ENCODE results near the gene FAM43A. TPM values are rescaled to one million over a fixed set of nuclear protein-coding genes. Genes with fewer than 3 reads are reported as not detected.

Gene FAM43A
- total RNA-seq, 1 experiment from 2014 or later: 40.0 TPM

DNA sequence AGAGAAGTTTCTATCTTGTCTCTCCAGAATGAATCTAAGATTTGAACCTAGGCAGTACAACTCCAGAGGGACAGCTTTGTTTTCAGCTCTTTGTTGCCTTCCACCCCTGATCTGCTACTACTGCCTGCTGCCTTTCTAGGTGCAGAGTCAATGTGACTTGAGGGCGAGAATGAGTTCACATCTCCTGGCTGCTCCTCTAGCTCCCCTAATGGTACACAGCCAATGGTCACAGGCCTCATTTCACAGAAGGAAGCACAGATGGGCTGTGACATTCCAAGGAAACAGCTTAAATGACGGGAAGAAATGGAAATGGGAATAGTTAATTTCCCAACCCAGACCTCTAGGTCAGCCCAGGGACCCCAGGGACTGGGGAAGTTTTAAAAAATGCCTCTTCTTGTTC, 32.4 kb downstream of the FAM43A start:
- Histone ChIP-seq H3K27me3 (no peaks in the 10 kb centered on the region), H3K36me3 (no peaks in the 10 kb centered on the region)

DNA sequence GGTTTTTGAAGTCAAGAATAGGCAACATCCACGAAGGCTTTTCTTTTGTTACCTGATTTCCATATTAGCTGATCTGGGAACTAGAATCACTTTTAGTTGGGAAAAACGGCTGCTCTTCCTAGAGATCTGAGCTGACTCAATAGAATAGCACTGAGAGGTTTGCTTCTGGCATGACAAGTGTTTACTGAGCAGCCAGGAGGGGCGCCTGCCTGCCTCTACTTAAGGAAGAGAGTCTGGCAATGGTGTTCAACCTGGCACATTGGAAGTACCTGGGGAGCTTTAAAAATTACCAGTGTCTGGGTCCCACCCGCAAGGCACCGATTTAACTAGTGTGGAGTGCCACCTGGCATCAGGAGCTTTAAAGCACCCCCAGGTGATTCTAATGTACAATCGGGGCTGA, 34.4 kb downstream of the FAM43A start:
- no peak for DNase-seq
- Histone ChIP-seq H3K27me3 (no peaks in the 10 kb centered on the region), H3K9me3 (no peaks in the 10 kb centered on the region), H3K4me3 (no peak overlapping the region), H3K36me3 (no peaks in the 10 kb centered on the region)

More for the DNA sequence above, 32.4 kb downstream of the FAM43A start:
- no peak for DNase-seq
- Histone ChIP-seq H3K9me3 (no peaks in the 10 kb centered on the region), H3K4me3 (no peak overlapping the region)

DNA sequence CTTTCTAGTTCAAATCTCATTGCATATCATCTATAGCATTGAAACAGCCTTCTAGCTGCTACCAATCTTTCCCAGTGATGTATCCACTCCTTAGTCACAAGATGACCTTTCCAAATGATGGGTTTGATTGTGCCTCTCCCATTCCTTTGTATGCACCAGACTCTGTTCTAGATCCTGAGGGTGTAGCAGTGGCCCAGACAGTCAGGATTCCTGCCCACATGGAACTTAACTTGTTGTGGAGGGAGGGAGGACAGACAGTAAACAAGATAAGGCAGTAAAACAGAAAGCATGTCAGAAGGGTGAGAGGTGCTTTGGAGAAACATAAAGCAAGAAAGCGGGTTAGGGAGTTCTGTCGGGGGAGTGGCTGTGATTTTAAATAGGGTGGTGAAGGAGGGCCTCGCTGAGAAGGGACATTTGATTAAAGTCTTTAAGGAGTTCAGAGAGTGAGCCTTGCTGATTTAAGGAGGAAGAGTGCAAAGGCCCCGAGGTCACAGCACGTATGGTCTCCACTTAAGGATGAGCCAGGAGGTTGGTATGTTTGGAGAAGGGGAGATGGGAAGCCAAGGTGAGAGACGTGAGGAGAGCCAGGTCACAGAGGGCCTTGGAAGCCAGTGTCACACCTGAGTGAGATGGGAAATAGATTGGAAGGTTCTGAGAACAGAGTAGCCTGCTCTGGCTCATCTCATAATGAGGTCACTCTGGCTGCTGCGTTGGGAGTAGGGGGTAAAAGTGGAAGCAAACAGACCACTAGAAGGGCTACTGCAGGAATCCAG, 38.3 kb downstream of the FAM43A start:
- no peaks in the 10 kb centered on the region for H3K9me3 ChIP-seq

DNA sequence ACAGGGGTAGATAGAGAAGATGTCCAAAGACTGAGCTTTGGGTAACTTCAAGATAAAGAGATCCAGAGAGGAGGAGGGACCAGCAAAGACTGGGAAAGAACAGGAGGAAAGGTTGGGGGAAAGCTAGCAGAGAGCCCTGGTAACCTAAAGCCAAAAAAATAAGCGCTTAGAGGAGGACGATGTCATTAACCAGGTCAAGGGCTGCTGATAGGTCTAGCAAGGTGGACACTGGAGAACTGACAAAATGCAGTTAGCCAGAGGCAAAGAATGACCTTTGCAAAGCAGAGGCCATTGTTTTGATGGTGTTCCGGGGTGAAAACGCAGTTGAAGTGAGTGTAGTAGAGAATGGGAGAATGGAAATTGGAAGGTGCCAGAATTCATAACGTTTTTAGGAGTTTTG, 39.7 kb downstream of the FAM43A start:
- Histone ChIP-seq H3K4me3 (no peak overlapping the region), H3K27me3 (no peaks in the 10 kb centered on the region), H3K9me3 (no peaks in the 10 kb centered on the region), H3K36me3 (no peaks in the 10 kb centered on the region)
- no peak for DNase-seq

More for the DNA sequence above, 38.3 kb downstream of the FAM43A start:
- no peaks in the 10 kb centered on the region for H3K36me3 ChIP-seq
- H3K27me3 ChIP-seq: no peaks in the 10 kb centered on the region
- H3K4me3 ChIP-seq: no peak overlapping the region
- no peak for DNase-seq

DNA sequence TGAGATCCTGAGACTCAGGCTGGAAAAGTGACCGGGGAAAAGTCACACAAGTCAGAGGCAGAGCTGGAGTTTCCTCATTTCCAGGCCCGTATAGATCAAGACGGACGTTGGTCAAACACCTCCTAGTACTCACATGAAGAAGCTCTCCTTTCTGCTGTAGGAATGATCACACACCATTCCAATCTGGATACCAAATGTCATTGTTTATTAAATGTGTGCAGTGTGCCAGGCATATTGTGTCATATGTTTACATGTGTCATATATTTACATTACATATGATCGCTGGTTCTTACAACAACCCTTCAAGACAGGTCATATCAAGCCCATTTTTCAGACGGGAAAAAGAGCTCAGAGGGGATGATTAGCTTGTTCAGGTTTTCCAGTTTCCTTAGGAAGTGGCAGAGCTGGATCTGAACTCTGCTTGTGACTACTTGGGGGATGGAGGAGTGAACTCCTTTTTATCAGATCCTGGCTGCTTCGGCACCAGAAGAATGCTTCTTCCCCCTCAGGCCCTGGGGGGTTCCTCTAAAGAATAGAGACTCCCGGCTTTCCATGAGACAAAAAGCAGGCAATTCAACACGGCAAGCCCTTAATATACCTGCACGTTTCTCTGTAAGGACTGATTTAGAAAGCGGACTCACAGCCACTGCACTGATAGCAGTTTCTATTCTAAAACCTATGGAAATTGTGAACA, 41.9 kb downstream of the FAM43A start:
- H3K27me3 ChIP-seq: no peaks in the 10 kb centered on the region; the same call in 1 of the 2 replicates
- H3K4me3 ChIP-seq: no peak overlapping the region
- DNase-seq: peak; percentile 39
- no peaks in the 10 kb centered on the region for H3K36me3 ChIP-seq
- no peaks in the 10 kb centered on the region for H3K9me3 ChIP-seq

DNA sequence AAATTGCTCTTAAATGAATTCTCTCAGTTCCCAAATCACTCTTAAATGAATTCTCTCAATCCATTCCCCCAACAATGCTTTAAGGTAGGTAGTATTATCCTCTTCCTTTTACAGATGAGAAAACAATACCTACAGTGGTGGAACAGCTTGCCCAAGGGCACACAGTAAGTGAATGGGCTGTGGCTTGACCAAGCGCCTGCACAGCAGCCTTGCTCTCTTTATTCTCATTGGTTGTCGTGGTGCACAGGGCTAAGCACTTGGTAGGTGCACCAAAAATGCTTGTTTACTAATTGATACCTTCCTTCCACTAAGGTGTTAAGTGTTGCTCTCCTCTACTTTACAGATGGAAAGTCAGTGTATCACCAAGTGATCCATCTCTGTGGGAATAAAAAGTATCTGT, 43.3 kb downstream of the FAM43A start:
- Histone ChIP-seq H3K4me3 (no peak overlapping the region), H3K9me3 (no peaks in the 10 kb centered on the region; the same call in 1 of the 2 replicates), H3K27me3 (no peaks in the 10 kb centered on the region; the same call in 1 of the 2 replicates), H3K36me3 (no peaks in the 10 kb centered on the region)
- DNase-seq: no peak

DNA sequence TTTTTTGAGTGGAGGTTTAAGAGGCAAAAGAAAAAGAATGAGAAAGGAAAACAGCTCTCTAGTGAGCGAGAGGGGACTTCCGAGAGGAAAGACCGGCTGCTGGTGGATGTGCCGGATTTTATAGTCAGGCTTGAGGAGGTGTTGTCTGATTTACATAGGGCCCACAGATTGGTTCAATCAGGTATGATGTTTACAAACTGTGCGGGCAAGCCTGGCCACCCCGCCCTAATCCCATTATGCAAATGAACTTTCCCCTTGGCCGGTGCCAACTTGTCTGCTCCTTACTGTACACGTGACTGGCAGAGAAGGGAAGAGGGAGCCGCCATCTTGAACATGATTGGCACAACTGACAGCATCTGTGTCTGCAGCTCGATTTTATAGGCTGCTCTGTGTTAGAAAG, 44.7 kb downstream of the FAM43A start:
- Histone ChIP-seq H3K4me3 (no peak overlapping the region), H3K36me3 (no peaks in the 10 kb centered on the region), H3K9me3 (no peaks in the 10 kb centered on the region; the same call in 1 of the 2 replicates), H3K27me3 (no peaks in the 10 kb centered on the region; the same call in 1 of the 2 replicates)
- no peak for DNase-seq

DNA sequence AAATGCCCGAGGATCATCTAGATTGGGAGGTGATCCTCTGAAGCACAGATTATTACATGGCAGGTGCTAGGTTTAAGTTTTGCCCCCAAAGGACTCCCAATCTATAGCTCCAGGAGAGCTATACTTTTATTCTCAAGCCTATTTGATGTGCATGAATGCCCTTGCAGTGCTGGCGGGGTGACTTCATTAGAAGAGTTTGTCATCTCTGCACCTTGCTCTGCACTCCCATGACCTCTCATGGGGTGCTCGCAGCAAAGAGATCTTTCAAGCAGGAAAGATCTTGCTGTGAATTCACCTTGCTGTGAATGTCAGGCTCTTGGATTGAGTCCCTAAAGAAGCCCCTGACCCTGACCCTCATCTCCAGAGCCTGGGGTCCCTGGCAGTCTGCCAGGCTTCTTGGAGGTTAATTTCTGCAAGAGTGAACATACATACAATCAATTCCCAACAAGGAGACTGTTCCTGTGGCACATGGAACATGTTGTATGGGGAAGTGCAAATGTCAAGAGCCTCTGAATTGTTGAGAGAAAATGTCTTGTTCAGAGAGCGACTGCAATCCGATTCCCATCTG, 45.9 kb downstream of the FAM43A start:
- no peak for DNase-seq
- Histone ChIP-seq H3K4me3 (no peak overlapping the region), H3K36me3 (no peaks in the 10 kb centered on the region), H3K9me3 (no peaks in the 10 kb centered on the region; the same call in 1 of the 2 replicates), H3K27me3 (no peaks in the 10 kb centered on the region; the same call in 1 of the 2 replicates)

DNA sequence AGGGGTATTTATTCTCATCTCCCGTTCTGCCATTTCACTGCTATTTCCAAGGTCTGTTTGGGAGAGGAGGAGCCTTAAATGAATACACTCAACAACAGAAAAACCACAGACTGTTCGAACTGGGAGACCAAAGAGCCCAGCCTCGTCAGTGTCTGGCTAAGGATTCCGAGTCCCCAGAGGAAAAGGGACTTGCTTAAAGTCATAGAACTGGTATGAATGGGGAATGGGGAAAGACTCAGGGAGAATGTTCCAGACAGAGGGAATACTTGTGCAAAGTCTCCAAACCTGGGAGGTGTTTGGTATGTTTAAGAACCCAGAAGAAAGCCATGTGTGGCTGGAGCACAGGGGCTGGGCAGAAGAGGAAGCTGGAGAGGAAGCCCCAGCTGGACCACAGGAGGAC, 46.9 kb downstream of the FAM43A start:
- no peak for DNase-seq
- Histone ChIP-seq H3K27me3 (no peaks in the 10 kb centered on the region; the same call in 1 of the 2 replicates), H3K36me3 (no peaks in the 10 kb centered on the region), H3K9me3 (no peaks in the 10 kb centered on the region; the same call in 1 of the 2 replicates), H3K4me3 (no peak overlapping the region)

DNA sequence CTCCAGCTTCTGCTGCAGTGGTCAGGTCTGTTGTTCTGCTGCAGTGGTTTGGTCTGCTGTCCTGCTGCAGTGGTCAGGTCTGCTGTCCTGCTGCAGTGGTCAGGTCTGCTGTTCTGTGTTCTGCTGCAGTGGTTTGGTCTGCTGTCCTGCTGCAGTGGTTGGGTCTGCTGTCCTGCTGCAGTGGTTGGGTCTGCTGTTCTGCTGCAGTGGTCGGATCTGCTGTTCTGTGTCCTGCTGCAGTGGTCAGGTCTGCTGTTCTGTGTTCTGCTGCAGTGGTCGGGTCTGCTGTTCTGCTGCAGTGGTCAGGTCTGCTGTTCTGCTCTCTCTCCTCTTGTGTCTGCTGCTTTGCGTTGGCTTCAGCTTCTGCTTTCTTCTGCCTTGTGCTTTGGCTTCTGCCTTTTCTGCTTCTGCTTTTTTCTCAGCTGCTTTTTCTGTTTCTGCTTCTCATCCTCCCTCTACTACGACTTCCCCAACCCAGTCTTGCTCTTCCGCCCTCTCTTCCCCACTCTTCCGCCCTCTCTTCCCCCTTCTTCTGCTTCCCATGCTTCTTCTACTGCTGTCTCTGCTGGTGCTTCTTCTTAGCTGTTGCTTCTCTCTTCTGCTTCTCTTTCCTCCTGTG, 50.7 kb downstream of the FAM43A start:
- Histone ChIP-seq H3K27me3 (no peaks in the 10 kb centered on the region; the same call in 1 of the 2 replicates), H3K36me3 (no peaks in the 10 kb centered on the region), H3K9me3 (no peaks in the 10 kb centered on the region; the same call in 1 of the 2 replicates), H3K4me3 (no peak overlapping the region)
- DNase-seq: no peak

DNA sequence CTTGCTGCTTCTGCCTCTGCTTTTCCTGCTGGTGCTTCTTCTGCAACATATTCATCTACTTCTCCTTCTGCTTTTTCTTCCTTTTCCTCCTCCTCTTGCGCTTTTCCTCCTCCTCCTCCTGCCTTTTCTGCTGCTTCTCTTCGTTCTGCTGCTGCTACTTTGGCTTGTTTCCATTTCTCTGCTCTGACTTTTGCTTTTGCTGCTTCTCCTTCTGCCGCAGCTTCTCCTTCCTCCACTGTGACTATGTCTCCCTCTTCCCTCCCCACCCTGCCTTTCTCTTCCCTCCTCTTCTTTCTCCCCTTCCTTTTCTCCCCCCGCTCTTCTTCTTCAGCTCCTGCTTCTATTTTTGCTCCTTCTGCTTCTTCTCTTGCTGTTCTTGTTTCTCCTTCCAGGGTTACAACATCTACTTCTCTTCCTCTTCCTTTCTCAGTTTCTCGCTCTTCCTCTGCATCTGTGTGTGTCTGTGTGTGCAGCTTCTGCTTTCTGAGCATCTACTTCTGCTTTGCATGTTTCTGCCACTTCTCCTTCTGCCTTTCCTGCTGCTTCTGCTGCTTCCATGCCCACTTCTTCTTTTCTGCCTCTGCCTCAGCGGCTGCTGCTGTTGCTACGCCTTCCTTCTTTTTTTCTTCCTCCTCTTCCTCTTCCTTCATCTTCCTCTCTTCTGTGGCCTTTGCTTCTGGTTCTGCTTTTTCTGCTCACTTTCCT, 51.4 kb downstream of the FAM43A start:
- Histone ChIP-seq H3K4me3 (no peak overlapping the region), H3K9me3 (no peaks in the 10 kb centered on the region; the same call in 1 of the 2 replicates), H3K27me3 (no peaks in the 10 kb centered on the region), H3K36me3 (no peaks in the 10 kb centered on the region)
- no peak for DNase-seq

Other genes with a start within 250 kb of the FAM43A start
- 76.9 and 103 TPM in 2 replicates for gene ATP13A3, start 198.9 kb upstream of the FAM43A start, total RNA-seq (2014; rRNA removed; shearing (Covaris generic); ENCODE audit: low replicate concordance)
- gene TMEM44, start 52.5 kb upstream of the FAM43A start, total RNA-seq (2014; rRNA removed; shearing (Covaris generic); ENCODE audit: low replicate concordance): 15.4 and 40.9 TPM in 2 replicates
- gene LSG1, start 13.7 kb upstream of the FAM43A start, total RNA-seq (2014; rRNA removed; shearing (Covaris generic); ENCODE audit: low replicate concordance): 58.4 and 77.5 TPM in 2 replicates

Measured in MG63 (cell line).